Epithelial cell of esophagus (primary cell): ENCODE results near the gene ESPL1.

Experiments
- DNase-seq: peaks from one replicate; pipeline ENCODE4 v3.0.0; 2010; ENCODE audit warnings: low read depth
- H3K4me3 ChIP-seq: 2 replicates; pipeline ENCODE4 v1.5.1; 2011; ENCODE audit warnings: mild to moderate bottlenecking, low read length, control low read depth
- TF ChIP-seq, protein P1 (sequence below): IDR thresholded peaks from 2 replicates; pipeline ENCODE4 v1.5.1; 2011; ENCODE audit warnings: low read depth, mild to moderate bottlenecking, low read length, control low read depth, inconsistent platforms; ENCODE audit not compliant: insufficient read depth; ENCODE audit errors: missing control alignments

The ESPL1 gene

GRCh38 chr12:53221203-53222080 is 46.7 kb upstream of the ESPL1 start:
- DNase-seq = peak; percentile 73
- TF ChIP-seq, protein P1, sequence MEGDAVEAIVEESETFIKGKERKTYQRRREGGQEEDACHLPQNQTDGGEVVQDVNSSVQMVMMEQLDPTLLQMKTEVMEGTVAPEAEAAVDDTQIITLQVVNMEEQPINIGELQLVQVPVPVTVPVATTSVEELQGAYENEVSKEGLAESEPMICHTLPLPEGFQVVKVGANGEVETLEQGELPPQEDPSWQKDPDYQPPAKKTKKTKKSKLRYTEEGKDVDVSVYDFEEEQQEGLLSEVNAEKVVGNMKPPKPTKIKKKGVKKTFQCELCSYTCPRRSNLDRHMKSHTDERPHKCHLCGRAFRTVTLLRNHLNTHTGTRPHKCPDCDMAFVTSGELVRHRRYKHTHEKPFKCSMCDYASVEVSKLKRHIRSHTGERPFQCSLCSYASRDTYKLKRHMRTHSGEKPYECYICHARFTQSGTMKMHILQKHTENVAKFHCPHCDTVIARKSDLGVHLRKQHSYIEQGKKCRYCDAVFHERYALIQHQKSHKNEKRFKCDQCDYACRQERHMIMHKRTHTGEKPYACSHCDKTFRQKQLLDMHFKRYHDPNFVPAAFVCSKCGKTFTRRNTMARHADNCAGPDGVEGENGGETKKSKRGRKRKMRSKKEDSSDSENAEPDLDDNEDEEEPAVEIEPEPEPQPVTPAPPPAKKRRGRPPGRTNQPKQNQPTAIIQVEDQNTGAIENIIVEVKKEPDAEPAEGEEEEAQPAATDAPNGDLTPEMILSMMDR = peak; percentile 11

GRCh38 chr12:53222170-53222721 is 45.9 kb upstream of the ESPL1 start:
- DNase-seq = no peak
- TF ChIP-seq, protein P1 = no peak
- peak overlapping the region; percentile 20 for H3K4me3 ChIP-seq

More at GRCh38 chr12:53221203-53222080, 46.7 kb upstream of the ESPL1 start:
- H3K4me3 ChIP-seq = peak overlapping the region; percentile 61

- H3K4me3 ChIP-seq = no peak overlapping the region
- TF ChIP-seq, protein P1 = no peak
- no peak for DNase-seq
These were observed 45.3 kb upstream of the ESPL1 start for GRCh38 chr12:53222806-53223261.

DNA sequence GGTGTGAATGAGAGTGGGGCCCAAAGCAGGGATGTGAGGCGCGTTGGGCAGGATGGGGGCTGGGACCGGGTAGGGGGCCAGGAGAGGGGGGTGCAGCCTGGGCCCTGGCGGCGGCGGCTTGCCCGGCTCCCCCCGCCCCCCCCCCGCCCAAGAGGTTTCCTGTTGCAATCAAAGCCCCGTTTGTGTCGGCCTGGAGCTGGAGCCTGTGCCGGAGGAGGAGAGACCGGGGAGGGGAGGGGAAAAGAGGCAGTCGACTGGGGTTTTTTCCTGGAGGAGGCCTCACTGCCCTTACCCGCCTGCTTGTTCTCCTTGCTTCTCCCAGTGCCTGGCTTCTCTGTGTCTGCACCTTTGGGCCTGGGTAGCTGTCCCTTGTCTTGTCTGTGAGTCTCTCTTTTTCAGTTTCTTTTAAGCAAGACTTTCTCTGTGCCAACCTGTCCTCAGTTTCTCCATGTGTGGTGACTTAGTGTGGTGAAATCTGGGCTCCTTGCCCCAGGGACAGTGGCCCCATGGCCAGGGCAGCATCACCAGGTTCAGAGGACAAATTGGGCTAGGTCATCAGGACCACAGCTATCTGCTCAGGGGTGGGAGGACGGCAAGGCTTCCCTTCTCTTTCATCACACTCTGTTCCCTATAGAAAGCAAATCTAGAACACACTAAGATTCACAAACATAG is 44.6 kb upstream of the ESPL1 start:
- DNase-seq = peak; percentile 24
- TF ChIP-seq, protein P1 = no peak
- H3K4me3 ChIP-seq = peak overlapping the region; percentile 16

GRCh38 chr12:53224061-53224896 is 43.8 kb upstream of the ESPL1 start:
- H3K4me3 ChIP-seq = peak overlapping the region; percentile 16
- peak; percentile 83 for DNase-seq
- TF ChIP-seq, protein P1 = peak; percentile 58

GRCh38 chr12:53224897-53225634 is 43.0 kb upstream of the ESPL1 start:
- peak overlapping the region; percentile 25 for H3K4me3 ChIP-seq
- DNase-seq = no peak
- TF ChIP-seq, protein P1 = no peak
